HepG2 (cell line): ENCODE measurements around the gene IQGAP2. TPM values are rescaled to one million over a fixed set of nuclear protein-coding genes. Genes with fewer than 3 reads are reported as not detected.

ENCODE experiments used
- HES4 ChIP-seq: sonication (generic); formaldehyde crosslinking; IDR thresholded peaks from 2 replicates; pipeline ENCODE4 v1.9.0; 2021; ENCODE audit warnings: mild to moderate bottlenecking, missing genetic modification reagents, borderline replicate concordance
- HIVEP1 ChIP-seq: sonication (generic); formaldehyde crosslinking; IDR thresholded peaks from 2 replicates; pipeline ENCODE4 v1.4.0; 2020; ENCODE audit warnings: mild to moderate bottlenecking, missing genetic modification reagents
- IRF2 ChIP-seq: IDR thresholded peaks from 2 replicates; pipeline ENCODE4 v1.6.1; 2018; ENCODE audit warnings: missing genetic modification reagents, missing compliant biosample characterization
- KLF13 ChIP-seq: sonication (generic); formaldehyde crosslinking; IDR thresholded peaks from 2 replicates; pipeline ENCODE4 v1.4.0; 2020; ENCODE audit warnings: mild to moderate bottlenecking, missing genetic modification reagents
- KLF16 ChIP-seq, 2 experiments: sonication (generic) in 1 of 2; formaldehyde crosslinking in 1 of 2; IDR thresholded peaks; 2 replicates each; pipeline versions ENCODE4 v1.6.1 to v1.8.0; 2016 to 2023; ENCODE audit warnings: missing genetic modification reagents in 2 of 2, missing compliant biosample characterization in 1 of 2
- KMT2B ChIP-seq: IDR thresholded peaks from 2 replicates; pipeline ENCODE4 v1.6.1; 2016; ENCODE audit warnings: missing genetic modification reagents, missing compliant biosample characterization
- MAFF ChIP-seq: IDR thresholded peaks from 2 replicates; pipeline ENCODE4 v1.6.1; 2011; ENCODE audit warnings: low read depth, low read length, improper control_type of control experiment
- MBD4 ChIP-seq: IDR thresholded peaks from 2 replicates; pipeline ENCODE4 v1.6.1; 2012; ENCODE audit warnings: low read length, inconsistent platforms, borderline replicate concordance
- ONECUT2 ChIP-seq: sonication (generic); formaldehyde crosslinking; IDR thresholded peaks from 2 replicates; pipeline ENCODE4 v1.4.0; 2020; ENCODE audit warnings: missing genetic modification reagents
- RCOR2 ChIP-seq: IDR thresholded peaks from 2 replicates; pipeline ENCODE4 v1.6.1; 2016; ENCODE audit warnings: missing biosample characterization, missing genetic modification reagents
- ZNF264 ChIP-seq: sonication (generic); formaldehyde crosslinking; IDR thresholded peaks from 2 replicates; pipeline ENCODE4 v1.4.0; 2020; ENCODE audit warnings: missing genetic modification reagents
- ZNF3 ChIP-seq: IDR thresholded peaks from 2 replicates; pipeline ENCODE4 v1.7.0; 2017; ENCODE audit warnings: inconsistent platforms
- ZNF326 ChIP-seq: sonication (generic); formaldehyde crosslinking; IDR thresholded peaks from 2 replicates; pipeline ENCODE4 v1.4.0; 2020; ENCODE audit warnings: missing genetic modification reagents, borderline replicate concordance
- ZNF615 ChIP-seq: sonication (generic); formaldehyde crosslinking; IDR thresholded peaks from 2 replicates; pipeline ENCODE4 v1.5.0; 2020; ENCODE audit warnings: mild to moderate bottlenecking, missing genetic modification reagents, borderline replicate concordance
- ZNF749 ChIP-seq: sonication (generic); formaldehyde crosslinking; IDR thresholded peaks from 2 replicates; pipeline ENCODE4 v1.8.0; 2022; ENCODE audit warnings: mild to moderate bottlenecking, missing genetic modification reagents, moderate library complexity, borderline replicate concordance
- ZNF766 ChIP-seq: sonication (generic); formaldehyde crosslinking; IDR thresholded peaks from 2 replicates; pipeline ENCODE4 v1.5.0; 2020; ENCODE audit warnings: missing genetic modification reagents, borderline replicate concordance
- ZSCAN25 ChIP-seq: sonication (generic); formaldehyde crosslinking; IDR thresholded peaks from 2 replicates; pipeline ENCODE4 v1.8.0; 2022; ENCODE audit warnings: mild to moderate bottlenecking, missing genetic modification reagents
- polyA plus RNA-seq, 8 experiments: library from polyadenylated mRNA; depleted of rRNA in 3 of 8; stranded (reverse) in 7 of 8; unstranded in 1 of 8; fragments of >200 nt; fragmentation: Illumina TruSeq in 4 of 8; extraction: Trizol in 4 of 8; gene quantifications; 2 replicates each; pipeline versions ENCODE4 v1.2.1 to v1.2.3, GENCODE V29; 2011 to 2016; ENCODE audit warnings: low read depth in 4 of 8, missing spikeins in 1 of 8, mixed read lengths in 1 of 8; ENCODE audit not compliant: insufficient read depth in 1 of 8
- total RNA-seq, 5 experiments: library from RNA; depleted of rRNA; stranded (reverse); fragments of >200 nt; fragmentation: Illumina TruSeq; extraction: Trizol; gene quantifications; 2 replicates each; pipeline ENCODE4 v1.2.3, GENCODE V29; 2016; ENCODE audit warnings: low read depth in 1 of 5
- TF ChIP-seq, protein P1 (sequence below): sonication (generic); formaldehyde crosslinking; IDR thresholded peaks from 2 replicates; pipeline ENCODE4 v1.4.0; 2020; ENCODE audit warnings: mild to moderate bottlenecking, missing genetic modification reagents
- TF ChIP-seq, protein P2 (sequence below): sonication (generic); formaldehyde crosslinking; IDR thresholded peaks from 2 replicates; pipeline ENCODE4 v1.4.0; 2020; ENCODE audit warnings: mild to moderate bottlenecking, low read depth, missing genetic modification reagents
- TF ChIP-seq, protein P3 (sequence below): sonication (generic); formaldehyde crosslinking; IDR thresholded peaks from 2 replicates; pipeline ENCODE4 v1.8.0; 2022; ENCODE audit warnings: missing genetic modification reagents, mild to moderate bottlenecking, inconsistent platforms, borderline replicate concordance
- TF ChIP-seq, protein P4 (sequence below): sonication (generic); formaldehyde crosslinking; conservative IDR thresholded peaks from 2 replicates; pipeline ENCODE4 v1.5.0; 2020; ENCODE audit warnings: missing genetic modification reagents
- TF ChIP-seq, protein P5 (sequence below): sonication (generic); formaldehyde crosslinking; IDR thresholded peaks from 2 replicates; pipeline ENCODE4 v1.5.1; 2020; ENCODE audit warnings: missing genetic modification reagents, mild to moderate bottlenecking, borderline replicate concordance
- TF ChIP-seq, protein P6 (sequence below): fragments of 450-650 bp; IDR thresholded peaks from 2 replicates; pipeline ENCODE4 v1.6.1; 2017

Gene IQGAP2
- total and polyA plus RNA-seq, 2 of the 13 experiments (the other 11 are each of a cell fraction or from before 2014, with no cell fraction given): 35.2 to 83.3 TPM

DNA sequence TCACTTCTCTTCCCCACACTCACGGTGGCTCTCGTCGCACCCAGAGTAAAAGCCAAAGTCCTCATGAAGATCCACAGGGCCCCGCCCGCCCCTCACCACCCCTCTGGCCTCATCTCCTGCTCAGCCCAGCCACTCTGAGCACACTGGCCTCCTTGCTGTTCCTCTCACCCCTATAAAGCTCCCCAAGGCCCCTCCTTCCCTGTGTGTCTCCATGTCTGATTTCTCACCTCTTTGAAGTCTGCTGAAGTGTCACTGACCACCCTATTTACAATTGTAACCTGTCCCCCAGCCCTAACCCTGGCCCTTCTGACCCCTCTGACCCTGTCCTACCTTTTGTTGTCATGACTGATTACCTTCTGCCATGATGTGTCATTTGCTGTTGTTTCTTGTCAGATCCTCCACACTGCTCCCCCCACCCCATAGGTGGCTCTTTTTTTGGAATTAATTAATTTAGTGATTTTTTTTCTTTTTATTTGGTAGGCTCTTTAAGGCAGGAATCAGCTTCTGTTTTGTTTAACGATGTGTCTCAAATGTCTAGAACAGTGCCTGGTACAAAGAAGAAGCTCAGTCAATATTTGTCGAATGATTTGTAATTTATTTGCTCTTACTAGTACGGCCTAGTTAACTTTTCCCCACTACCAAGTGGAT lies 90.2 kb downstream of the IQGAP2 start (continued):
- TF ChIP-seq, protein P1, sequence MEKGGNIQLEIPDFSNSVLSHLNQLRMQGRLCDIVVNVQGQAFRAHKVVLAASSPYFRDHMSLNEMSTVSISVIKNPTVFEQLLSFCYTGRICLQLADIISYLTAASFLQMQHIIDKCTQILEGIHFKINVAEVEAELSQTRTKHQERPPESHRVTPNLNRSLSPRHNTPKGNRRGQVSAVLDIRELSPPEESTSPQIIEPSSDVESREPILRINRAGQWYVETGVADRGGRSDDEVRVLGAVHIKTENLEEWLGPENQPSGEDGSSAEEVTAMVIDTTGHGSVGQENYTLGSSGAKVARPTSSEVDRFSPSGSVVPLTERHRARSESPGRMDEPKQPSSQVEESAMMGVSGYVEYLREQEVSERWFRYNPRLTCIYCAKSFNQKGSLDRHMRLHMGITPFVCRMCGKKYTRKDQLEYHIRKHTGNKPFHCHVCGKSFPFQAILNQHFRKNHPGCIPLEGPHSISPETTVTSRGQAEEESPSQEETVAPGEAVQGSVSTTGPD (CRISPR knock-in tag): no peak
- TF ChIP-seq ZNF615 (no peak), HIVEP1 (CRISPR knock-in tag) (no peak), KLF13 (CRISPR knock-in tag) (no peak), KMT2B (no peak), RCOR2 (CRISPR knock-in tag) (peak; percentile 45), KLF16 (CRISPR knock-in tag; IDR thresholded peaks at IDR 0.05) (no peak), ONECUT2 (no peak), ZNF766 (no peak), ZNF264 (CRISPR knock-in tag) (no peak), MAFF (no peak), ZSCAN25 (CRISPR knock-in tag) (no peak), IRF2 (CRISPR knock-in tag) (0 out of 2 replicates have a peak, but pooled peaks have one; percentile 31), ZNF749 (no peak), MBD4 (no peak), ZNF3 (peak; percentile 65; the same call in 1 of the 2 replicates), HES4 (CRISPR knock-in tag) (no peak), ZNF326 (CRISPR knock-in tag) (no peak)
- TF ChIP-seq, protein P2, sequence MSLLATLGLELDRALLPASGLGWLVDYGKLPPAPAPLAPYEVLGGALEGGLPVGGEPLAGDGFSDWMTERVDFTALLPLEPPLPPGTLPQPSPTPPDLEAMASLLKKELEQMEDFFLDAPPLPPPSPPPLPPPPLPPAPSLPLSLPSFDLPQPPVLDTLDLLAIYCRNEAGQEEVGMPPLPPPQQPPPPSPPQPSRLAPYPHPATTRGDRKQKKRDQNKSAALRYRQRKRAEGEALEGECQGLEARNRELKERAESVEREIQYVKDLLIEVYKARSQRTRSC: no peak
- TF ChIP-seq, protein P3, sequence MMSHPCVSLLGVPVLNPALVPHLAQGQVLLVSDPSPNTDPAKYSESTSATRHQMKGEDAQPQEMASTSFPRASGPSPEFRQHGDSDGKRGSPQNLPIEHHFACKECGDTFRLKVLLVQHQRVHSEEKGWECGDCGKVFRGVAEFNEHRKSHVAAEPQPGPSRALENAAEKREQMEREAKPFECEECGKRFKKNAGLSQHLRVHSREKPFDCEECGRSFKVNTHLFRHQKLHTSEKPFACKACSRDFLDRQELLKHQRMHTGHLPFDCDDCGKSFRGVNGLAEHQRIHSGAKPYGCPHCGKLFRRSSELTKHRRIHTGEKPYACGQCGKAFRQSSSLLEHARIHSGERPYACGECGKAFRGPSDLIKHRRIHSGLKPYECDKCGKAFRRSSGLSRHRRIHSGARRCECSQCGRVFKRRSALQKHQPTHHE (CRISPR knock-in tag): no peak
- TF ChIP-seq, protein P4, sequence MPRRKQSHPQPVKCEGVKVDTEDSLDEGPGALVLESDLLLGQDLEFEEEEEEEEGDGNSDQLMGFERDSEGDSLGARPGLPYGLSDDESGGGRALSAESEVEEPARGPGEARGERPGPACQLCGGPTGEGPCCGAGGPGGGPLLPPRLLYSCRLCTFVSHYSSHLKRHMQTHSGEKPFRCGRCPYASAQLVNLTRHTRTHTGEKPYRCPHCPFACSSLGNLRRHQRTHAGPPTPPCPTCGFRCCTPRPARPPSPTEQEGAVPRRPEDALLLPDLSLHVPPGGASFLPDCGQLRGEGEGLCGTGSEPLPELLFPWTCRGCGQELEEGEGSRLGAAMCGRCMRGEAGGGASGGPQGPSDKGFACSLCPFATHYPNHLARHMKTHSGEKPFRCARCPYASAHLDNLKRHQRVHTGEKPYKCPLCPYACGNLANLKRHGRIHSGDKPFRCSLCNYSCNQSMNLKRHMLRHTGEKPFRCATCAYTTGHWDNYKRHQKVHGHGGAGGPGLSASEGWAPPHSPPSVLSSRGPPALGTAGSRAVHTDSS: no peak
- TF ChIP-seq, protein P5, sequence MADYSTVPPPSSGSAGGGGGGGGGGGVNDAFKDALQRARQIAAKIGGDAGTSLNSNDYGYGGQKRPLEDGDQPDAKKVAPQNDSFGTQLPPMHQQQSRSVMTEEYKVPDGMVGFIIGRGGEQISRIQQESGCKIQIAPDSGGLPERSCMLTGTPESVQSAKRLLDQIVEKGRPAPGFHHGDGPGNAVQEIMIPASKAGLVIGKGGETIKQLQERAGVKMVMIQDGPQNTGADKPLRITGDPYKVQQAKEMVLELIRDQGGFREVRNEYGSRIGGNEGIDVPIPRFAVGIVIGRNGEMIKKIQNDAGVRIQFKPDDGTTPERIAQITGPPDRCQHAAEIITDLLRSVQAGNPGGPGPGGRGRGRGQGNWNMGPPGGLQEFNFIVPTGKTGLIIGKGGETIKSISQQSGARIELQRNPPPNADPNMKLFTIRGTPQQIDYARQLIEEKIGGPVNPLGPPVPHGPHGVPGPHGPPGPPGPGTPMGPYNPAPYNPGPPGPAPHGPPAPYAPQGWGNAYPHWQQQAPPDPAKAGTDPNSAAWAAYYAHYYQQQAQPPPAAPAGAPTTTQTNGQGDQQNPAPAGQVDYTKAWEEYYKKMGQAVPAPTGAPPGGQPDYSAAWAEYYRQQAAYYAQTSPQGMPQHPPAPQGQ: no peak
- TF ChIP-seq, protein P6, sequence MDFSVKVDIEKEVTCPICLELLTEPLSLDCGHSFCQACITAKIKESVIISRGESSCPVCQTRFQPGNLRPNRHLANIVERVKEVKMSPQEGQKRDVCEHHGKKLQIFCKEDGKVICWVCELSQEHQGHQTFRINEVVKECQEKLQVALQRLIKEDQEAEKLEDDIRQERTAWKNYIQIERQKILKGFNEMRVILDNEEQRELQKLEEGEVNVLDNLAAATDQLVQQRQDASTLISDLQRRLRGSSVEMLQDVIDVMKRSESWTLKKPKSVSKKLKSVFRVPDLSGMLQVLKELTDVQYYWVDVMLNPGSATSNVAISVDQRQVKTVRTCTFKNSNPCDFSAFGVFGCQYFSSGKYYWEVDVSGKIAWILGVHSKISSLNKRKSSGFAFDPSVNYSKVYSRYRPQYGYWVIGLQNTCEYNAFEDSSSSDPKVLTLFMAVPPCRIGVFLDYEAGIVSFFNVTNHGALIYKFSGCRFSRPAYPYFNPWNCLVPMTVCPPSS: no peak
